ENCODE data around the gene ZNF561.
"Not testable (repeated sequence)": the region's sequence is repeated elsewhere in the genome, so short reads cannot be mapped to it uniquely, and the experiment has no call there.

ZNF561 gene

GRCh38 chr19:9621156-9622037 is at the start of gene ZNF561:
Gene ZNF561 (minus strand): TSS chr19:9621232. CDS start chr19:9619456, 1,776 bp downstream.
- DNase-seq (ENCODE audit: extremely low read depth in 1 of 2, low read depth in 1 of 2) = peak; percentile 77 to 84

- no peak for DNase-seq (ENCODE audit: extremely low read depth in 1 of 2, low read depth in 1 of 2)
These were observed 47.5 kb upstream of the ZNF561 start for GRCh38 chr19:9668544-9668943.

GRCh38 chr19:9667898-9668297 is 46.9 kb upstream of the ZNF561 start:
- DNase-seq (ENCODE audit: extremely low read depth in 1 of 2, low read depth in 1 of 2) = no peak

GRCh38 chr19:9658769-9659168 is 37.7 kb upstream of the ZNF561 start:
- no peak for DNase-seq (ENCODE audit: extremely low read depth in 1 of 2, low read depth in 1 of 2)

GRCh38 chr19:9653066-9653555 is 32.1 kb upstream of the ZNF561 start:
- not testable (repeated sequence) for DNase-seq (ENCODE audit: extremely low read depth in 1 of 2, low read depth in 1 of 2)

- not testable (repeated sequence) for DNase-seq (ENCODE audit: extremely low read depth in 1 of 2, low read depth in 1 of 2)
These were observed 30.4 kb upstream of the ZNF561 start for GRCh38 chr19:9651464-9651863.

- no peak for DNase-seq (ENCODE audit: extremely low read depth in 1 of 2, low read depth in 1 of 2)
These were observed 29.3 kb upstream of the ZNF561 start for GRCh38 chr19:9650345-9650744.

GRCh38 chr19:9645472-9645871 is 24.4 kb upstream of the ZNF561 start:
- DNase-seq (ENCODE audit: extremely low read depth in 1 of 2, low read depth in 1 of 2) = no peak

- DNase-seq (ENCODE audit: extremely low read depth in 1 of 2, low read depth in 1 of 2) = no peak
These were observed 23.4 kb upstream of the ZNF561 start for GRCh38 chr19:9644472-9644871.

- DNase-seq (ENCODE audit: extremely low read depth in 1 of 2, low read depth in 1 of 2) = no peak
These were observed 20.8 kb upstream of the ZNF561 start for GRCh38 chr19:9641810-9642209.

- no peak for DNase-seq (ENCODE audit: extremely low read depth in 1 of 2, low read depth in 1 of 2)
These were observed 19.9 kb upstream of the ZNF561 start for GRCh38 chr19:9640956-9641355.

GRCh38 chr19:9636018-9636417 is 15.0 kb upstream of the ZNF561 start:
- no peak for DNase-seq (ENCODE audit: extremely low read depth in 1 of 2, low read depth in 1 of 2)

GRCh38 chr19:9627856-9628255 is 6.8 kb upstream of the ZNF561 start:
- no peak for DNase-seq (ENCODE audit: extremely low read depth in 1 of 2, low read depth in 1 of 2)

- no peak for DNase-seq (ENCODE audit: extremely low read depth in 1 of 2, low read depth in 1 of 2)
These were observed 1.5 kb upstream of the ZNF561 start for GRCh38 chr19:9622531-9622930.

- DNase-seq (ENCODE audit: extremely low read depth in 1 of 2, low read depth in 1 of 2) = no peak
These were observed 233 bp downstream of the ZNF561 start for GRCh38 chr19:9620842-9621155.

- no peak for DNase-seq (ENCODE audit: extremely low read depth in 1 of 2, low read depth in 1 of 2)
These were observed 5.2 kb downstream of the ZNF561 start for GRCh38 chr19:9615844-9616243.

- DNase-seq (ENCODE audit: extremely low read depth in 1 of 2, low read depth in 1 of 2) = no peak
These were observed 10.4 kb downstream of the ZNF561 start for GRCh38 chr19:9610484-9611113.

- DNase-seq (ENCODE audit: extremely low read depth in 1 of 2, low read depth in 1 of 2) = no peak
These were observed 12.1 kb downstream of the ZNF561 start for GRCh38 chr19:9608912-9609311.

GRCh38 chr19:9597027-9597426 is 24.0 kb downstream of the ZNF561 start:
- DNase-seq (ENCODE audit: extremely low read depth in 1 of 2, low read depth in 1 of 2) = no peak

- peak; percentile 43 to 63 for DNase-seq (ENCODE audit: extremely low read depth in 1 of 2, low read depth in 1 of 2)
These were observed 34.3 kb downstream of the ZNF561 start for GRCh38 chr19:9586764-9587163.

- DNase-seq (ENCODE audit: extremely low read depth in 1 of 2, low read depth in 1 of 2) = peak; percentile 63 to 78
These were observed 36.8 kb downstream of the ZNF561 start, which contains the start of gene ZNF121 for GRCh38 chr19:9584073-9584833. Gene ZNF121 (minus strand): TSS chr19:9584504. CDS start chr19:9568097, 16,407 bp downstream.

Measured in stimulated activated CD8-positive, alpha-beta memory T cell treated with anti-CD3 and anti-CD28 coated beads, Interleukin-7, amount 100 ng/mL, for 48 hours (primary cell).